Mammary epithelial cell (primary cell): ENCODE measurements around the gene DSC2.

Experiments
- CTCF ChIP-seq, 2 donors: IDR thresholded peaks in 1 of 2; conservative IDR thresholded peaks in 1 of 2; 2 replicates each; pipeline ENCODE4 v1.5.1; 2011 to 2012; ENCODE audit warnings: inconsistent platforms in 2 of 2, low read length in 2 of 2, mild to moderate bottlenecking in 2 of 2, control low read depth in 1 of 2, low read depth in 1 of 2; ENCODE audit not compliant: insufficient read depth in 1 of 2; ENCODE audit errors: extremely low read depth in 1 of 2
- EZH2 ChIP-seq: IDR thresholded peaks from 2 replicates; pipeline ENCODE4 v1.6.1; 2012; ENCODE audit warnings: low read length, inconsistent platforms, borderline replicate concordance

GRCh38 chr18:31120594-31120993 is 18.4 kb upstream of the DSC2 start:
- TF ChIP-seq CTCF (conservative IDR thresholded peaks at IDR 0.05 in 1 of 2, IDR thresholded peaks at IDR 0.05 in 1 of 2; ENCODE audit: extremely low read depth in 1 of 2, insufficient read depth in 1 of 2, low read depth in 1 of 2, low read length in 2 of 2) (no peak), EZH2 (no peak)
